ENCODE results near the gene HCFC2. TPM values are rescaled to one million over a fixed set of nuclear protein-coding genes. Genes with fewer than 3 reads are reported as not detected.

HCFC2 gene
- total RNA-seq, 2 experiments from 2014 or later: 15.8 to 17.7 TPM

GRCh38 chr12:104133866-104134265, 69.5 kb downstream of the HCFC2 start:
- H3K4me3 Mint-ChIP-seq: no peak overlapping the region
- ChIA-PET CTCF (interaction anchor here (0.8 kb wide), 1 partner anchor 25 kb away, joined by 3 read pairs; no protein-coding TSS in a partner anchor), POLR2A (no interaction called here)
- H3K4me1 Mint-ChIP-seq: peaks cover 25% of the 10 kb centered on the region
- no peak for DNase-seq
- H3K27ac Mint-ChIP-seq: no peak overlapping the region
- no peaks in the 10 kb centered on the region for H3K9me3 Mint-ChIP-seq
- H3K36me3 Mint-ChIP-seq (ENCODE audit: low read depth): peaks cover 21% of the 10 kb centered on the region
- H3K27me3 Mint-ChIP-seq: no peaks in the 10 kb centered on the region

GRCh38 chr12:104134882-104135281, 70.6 kb downstream of the HCFC2 start:
- H3K9me3 Mint-ChIP-seq: no peaks in the 10 kb centered on the region
- H3K4me3 Mint-ChIP-seq: no peak overlapping the region
- H3K27ac Mint-ChIP-seq: no peak overlapping the region
- ChIA-PET CTCF (no interaction called here), POLR2A (no interaction called here)
- H3K36me3 Mint-ChIP-seq (ENCODE audit: low read depth): peaks cover 14% of the 10 kb centered on the region
- H3K27me3 Mint-ChIP-seq: no peaks in the 10 kb centered on the region
- DNase-seq: no peak
- H3K4me1 Mint-ChIP-seq: peaks cover 28% of the 10 kb centered on the region

GRCh38 chr12:104136577-104136976, 72.2 kb downstream of the HCFC2 start:
- Mint-ChIP-seq H3K36me3 (ENCODE audit: low read depth) (peaks cover 8% of the 10 kb centered on the region), H3K4me3 (peak overlapping the region; percentile 88), H3K27me3 (peaks cover 3% of the 10 kb centered on the region), H3K27ac (peak overlapping the region; percentile 86), H3K9me3 (no peaks in the 10 kb centered on the region), H3K4me1 (peaks cover 26% of the 10 kb centered on the region)
- ChIA-PET POLR2A (interaction anchor here (1.0 to 3.6 kb wide), 10 partner anchors 8 to 208 kb away, joined by 3 to 52 read pairs (median 10); partner anchors contain the start of genes HCFC2 and TDG), CTCF (interaction anchor here (0.8 kb wide), 2 partner anchors 24 to 27 kb away, joined by 3 to 4 read pairs; no protein-coding TSS in a partner anchor)
- no peak for DNase-seq

GRCh38 chr12:104137001-104137901, 72.9 kb downstream of the HCFC2 start:
- Mint-ChIP-seq H3K4me3 (peak overlapping the region; percentile 88), H3K27me3 (peaks cover 10% of the 10 kb centered on the region), H3K36me3 (ENCODE audit: low read depth) (peaks cover 5% of the 10 kb centered on the region), H3K9me3 (no peaks in the 10 kb centered on the region), H3K4me1 (peaks cover 23% of the 10 kb centered on the region), H3K27ac (peak overlapping the region; percentile 86)
- ChIA-PET POLR2A (interaction anchor here (0.6 to 3.6 kb wide), 25 partner anchors 9 to 322 kb away, joined by 3 to 52 read pairs (median 6); partner anchors contain the start of genes CHST11, EID3, HCFC2 and HSP90B1), CTCF (interaction anchor here (0.8 to 1.8 kb wide), 3 partner anchors 9 to 151 kb away, joined by 3 to 6 read pairs (median 3); no protein-coding TSS in a partner anchor)
- DNase-seq: peak; percentile 63

- DNase-seq: peak; percentile 94
- POLR2A ChIA-PET: interaction anchor here (0.6 to 3.6 kb wide), 28 partner anchors 8 to 984 kb away, joined by 3 to 52 read pairs (median 5); partner anchors contain the start of genes CHST11, EID3, HCFC2 and HSP90B1
- H3K4me3 Mint-ChIP-seq: peak within 1 kb of the TSS; percentile 88
- no peaks in the 10 kb centered on the region for H3K36me3 Mint-ChIP-seq (ENCODE audit: low read depth)
- H3K27ac Mint-ChIP-seq: peak within 1 kb of the TSS; percentile 86
- CTCF ChIA-PET: interaction anchor here (0.9 to 1.8 kb wide), 6 partner anchors 10 to 173 kb away, joined by 3 to 6 read pairs (median 4); partner anchors contain the start of gene TDG
- H3K27me3 Mint-ChIP-seq: peaks cover 17% of the 10 kb centered on the region
- peaks cover 23% of the 10 kb centered on the region for H3K4me1 Mint-ChIP-seq
- no peaks in the 10 kb centered on the region for H3K9me3 Mint-ChIP-seq
These were observed 73.8 kb downstream of the HCFC2 start, which contains the start of gene NFYB for GRCh38 chr12:104137902-104138796. Gene NFYB, minus strand, starts transcription at chr12:104138210. Its CDS starts 2,757 bp downstream, at chr12:104135453.

- CTCF ChIA-PET: interaction anchor here (0.9 to 1.8 kb wide), 5 partner anchors 13 to 173 kb away, joined by 3 to 6 read pairs (median 5); partner anchors contain the start of gene TDG
- peaks cover under 1% of the 10 kb centered on the region for H3K36me3 Mint-ChIP-seq (ENCODE audit: low read depth)
- peaks cover 23% of the 10 kb centered on the region for H3K27me3 Mint-ChIP-seq
These were observed 74.4 kb downstream of the HCFC2 start for GRCh38 chr12:104138797-104139152.

GRCh38 chr12:104142543-104142942, 78.2 kb downstream of the HCFC2 start:
- ChIA-PET CTCF (no interaction called here), POLR2A (no interaction called here)
- DNase-seq: no peak
- H3K4me3 Mint-ChIP-seq: no peak overlapping the region
- H3K4me1 Mint-ChIP-seq: peaks cover 7% of the 10 kb centered on the region
- H3K27me3 Mint-ChIP-seq: peaks cover 41% of the 10 kb centered on the region
- H3K9me3 Mint-ChIP-seq: peaks cover 7% of the 10 kb centered on the region
- H3K27ac Mint-ChIP-seq: no peak overlapping the region
- peaks cover 2% of the 10 kb centered on the region for H3K36me3 Mint-ChIP-seq (ENCODE audit: low read depth)

More at GRCh38 chr12:104138797-104139152, 74.4 kb downstream of the HCFC2 start:
- POLR2A ChIA-PET: interaction anchor here (0.6 to 3.6 kb wide), 11 partner anchors 8 to 984 kb away, joined by 3 to 52 read pairs (median 8); partner anchors contain the start of genes EID3, HCFC2 and TDG
- Mint-ChIP-seq H3K4me1 (peaks cover 23% of the 10 kb centered on the region), H3K27ac (peak overlapping the region; percentile 19), H3K4me3 (peak overlapping the region; percentile 31), H3K9me3 (peaks cover 2% of the 10 kb centered on the region)
- no peak for DNase-seq

GRCh38 chr12:104143002-104143401, 78.7 kb downstream of the HCFC2 start:
- CTCF ChIA-PET: no interaction called here
- DNase-seq: no peak
- peaks cover 2% of the 10 kb centered on the region for H3K36me3 Mint-ChIP-seq (ENCODE audit: low read depth)
- H3K4me3 Mint-ChIP-seq: no peak overlapping the region
- peaks cover 41% of the 10 kb centered on the region for H3K27me3 Mint-ChIP-seq
- POLR2A ChIA-PET: no interaction called here
- peaks cover 7% of the 10 kb centered on the region for H3K4me1 Mint-ChIP-seq
- peaks cover 7% of the 10 kb centered on the region for H3K9me3 Mint-ChIP-seq
- no peak overlapping the region for H3K27ac Mint-ChIP-seq

GRCh38 chr12:104143918-104144317, 79.6 kb downstream of the HCFC2 start:
- H3K4me3 Mint-ChIP-seq: no peak overlapping the region
- peaks cover 2% of the 10 kb centered on the region for H3K4me1 Mint-ChIP-seq
- H3K27ac Mint-ChIP-seq: no peak overlapping the region
- POLR2A ChIA-PET: no interaction called here
- CTCF ChIA-PET: interaction anchor here (0.8 kb wide), 1 partner anchor 9 kb away, joined by 3 read pairs; no protein-coding TSS in a partner anchor
- H3K9me3 Mint-ChIP-seq: peaks cover 7% of the 10 kb centered on the region
- H3K27me3 Mint-ChIP-seq: peaks cover 49% of the 10 kb centered on the region
- H3K36me3 Mint-ChIP-seq (ENCODE audit: low read depth): peaks cover 2% of the 10 kb centered on the region
- no peak for DNase-seq

- H3K9me3 Mint-ChIP-seq: peaks cover 7% of the 10 kb centered on the region
- CTCF ChIA-PET: no interaction called here
These were observed 83.0 kb downstream of the HCFC2 start for GRCh38 chr12:104147346-104147745.

GRCh38 chr12:104150416-104150815, 86.1 kb downstream of the HCFC2 start:
- peaks cover 36% of the 10 kb centered on the region for H3K27me3 Mint-ChIP-seq
- no peak for DNase-seq
- H3K4me1 Mint-ChIP-seq: peaks cover 16% of the 10 kb centered on the region
- CTCF ChIA-PET: no interaction called here
- peaks cover 3% of the 10 kb centered on the region for H3K9me3 Mint-ChIP-seq
- H3K27ac Mint-ChIP-seq: no peak overlapping the region
- no peaks in the 10 kb centered on the region for H3K36me3 Mint-ChIP-seq (ENCODE audit: low read depth)
- POLR2A ChIA-PET: no interaction called here
- H3K4me3 Mint-ChIP-seq: no peak overlapping the region

More at GRCh38 chr12:104147346-104147745, 83.0 kb downstream of the HCFC2 start:
- H3K27ac Mint-ChIP-seq: no peak overlapping the region
- POLR2A ChIA-PET: interaction anchor here (1.4 kb wide), 1 partner anchor 9 kb away, joined by 8 read pairs; the partner anchor contains the start of gene NFYB
- H3K4me1 Mint-ChIP-seq: no peaks in the 10 kb centered on the region
- no peak for DNase-seq
- peaks cover 56% of the 10 kb centered on the region for H3K27me3 Mint-ChIP-seq
- H3K36me3 Mint-ChIP-seq (ENCODE audit: low read depth): peaks cover 2% of the 10 kb centered on the region
- H3K4me3 Mint-ChIP-seq: no peak overlapping the region

- Mint-ChIP-seq H3K9me3 (no peaks in the 10 kb centered on the region), H3K27me3 (peaks cover 25% of the 10 kb centered on the region), H3K27ac (no peak overlapping the region), H3K4me3 (no peak overlapping the region), H3K36me3 (ENCODE audit: low read depth) (no peaks in the 10 kb centered on the region), H3K4me1 (peaks cover 16% of the 10 kb centered on the region)
- DNase-seq: no peak
- CTCF ChIA-PET: interaction anchor here (1.1 kb wide), 1 partner anchor 9 kb away, joined by 3 read pairs; no protein-coding TSS in a partner anchor
- POLR2A ChIA-PET: interaction anchor here (1.4 kb wide), 1 partner anchor 15 kb away, joined by 4 read pairs; the partner anchor contains the start of gene NFYB
These were observed 88.4 kb downstream of the HCFC2 start for GRCh38 chr12:104152685-104153241.
